Breast epithelium (tissue), 4 donors: ENCODE measurements around the gene PRKG1. TPM values are rescaled to one million over a fixed set of nuclear protein-coding genes. Genes with fewer than 3 reads are reported as not detected.

Source experiments
- DNase-seq, 2 donors: peaks; one replicate each; pipeline ENCODE4 v3.0.0-alpha.2; 2019; ENCODE audit warnings: low spot score in 2 of 2
- H3K27ac ChIP-seq, 2 donors: fragments of 200-600 bp; sonication (generic) in 1 of 2; one replicate each; pipeline ENCODE4 v1.5.1; 2016 to 2019; ENCODE audit warnings: mild to moderate bottlenecking in 1 of 2
- H3K27me3 ChIP-seq, 2 donors: fragments of 200-600 bp; sonication (generic) in 1 of 2; one replicate each; pipeline versions ENCODE4 v1.5.1 to v1.6.0; 2017 to 2019; ENCODE audit warnings: control low read depth in 1 of 2, mild to moderate bottlenecking in 1 of 2
- H3K36me3 ChIP-seq: fragments of 200-600 bp; one replicate; pipeline ENCODE4 v1.5.1; 2019
- H3K4me1 ChIP-seq, 2 donors: fragments of 200-600 bp; sonication (generic); one replicate each; pipeline ENCODE4 v1.5.1; 2016 to 2019; ENCODE audit warnings: control low read depth in 1 of 2
- H3K4me3 ChIP-seq, 3 donors: fragments of 200-600 bp; sonication (generic); 1 replicate in 2 of 3; 2 replicates in 1 of 3; pipeline ENCODE4 v1.5.1; 2016 to 2019; ENCODE audit warnings: mild to moderate bottlenecking in 3 of 3, moderate library complexity in 2 of 3
- H3K9me3 ChIP-seq, 2 donors: fragments of 200-600 bp; sonication (generic) in 1 of 2; one replicate each; pipeline ENCODE4 v1.5.1; 2016 to 2019; ENCODE audit warnings: control low read depth in 1 of 2
- POLR2A ChIP-seq: fragments of 450-650 bp; IDR thresholded peaks from one replicate; pipeline ENCODE4 v1.6.1; 2016; ENCODE audit warnings: antibody characterized with exemption, mild to moderate bottlenecking, moderate library complexity
- POLR2AphosphoS5 ChIP-seq, 3 donors: sonication (generic); formaldehyde crosslinking; IDR thresholded peaks; one replicate each; pipeline ENCODE4 v1.6.1; 2017; ENCODE audit warnings: antibody characterized with exemption in 3 of 3
- intact Hi-C: fragments of 100-400 bp; cut with DNase I; formaldehyde crosslinking; loops from one replicate; pipeline ENCODE4 v1.15.1; 2023; ENCODE audit warnings: low total_unique reads
- total RNA-seq, 3 donors: library from RNA; depleted of rRNA; stranded (reverse); fragments of >200 nt; gene quantifications; one replicate each; pipeline ENCODE4 v1.1.0, GENCODE V29; 2016
- TF ChIP-seq, protein P1 (sequence below), 3 donors: fragments of 450-650 bp; IDR thresholded peaks; one replicate each; pipeline ENCODE4 v1.5.1; 2016 to 2017; ENCODE audit warnings: antibody characterized with exemption in 3 of 3, mild to moderate bottlenecking in 3 of 3, moderate library complexity in 3 of 3

Gene PRKG1
- total RNA-seq, 3 donors from 2014 or later, result 10.9 to 36.9 (median 19.7) TPM

- Histone ChIP-seq H3K27ac (no peak overlapping the region), H3K4me1 (no peaks in the 10 kb centered on the region), H3K4me3 (no peak overlapping the region), H3K27me3 (no peaks in the 10 kb centered on the region), H3K36me3 (no peaks in the 10 kb centered on the region), H3K9me3 (no peaks in the 10 kb centered on the region)
- TF ChIP-seq POLR2A (no peak), POLR2AphosphoS5 (IDR thresholded peaks at IDR 0.05) (no peak)
- TF ChIP-seq, protein P1, sequence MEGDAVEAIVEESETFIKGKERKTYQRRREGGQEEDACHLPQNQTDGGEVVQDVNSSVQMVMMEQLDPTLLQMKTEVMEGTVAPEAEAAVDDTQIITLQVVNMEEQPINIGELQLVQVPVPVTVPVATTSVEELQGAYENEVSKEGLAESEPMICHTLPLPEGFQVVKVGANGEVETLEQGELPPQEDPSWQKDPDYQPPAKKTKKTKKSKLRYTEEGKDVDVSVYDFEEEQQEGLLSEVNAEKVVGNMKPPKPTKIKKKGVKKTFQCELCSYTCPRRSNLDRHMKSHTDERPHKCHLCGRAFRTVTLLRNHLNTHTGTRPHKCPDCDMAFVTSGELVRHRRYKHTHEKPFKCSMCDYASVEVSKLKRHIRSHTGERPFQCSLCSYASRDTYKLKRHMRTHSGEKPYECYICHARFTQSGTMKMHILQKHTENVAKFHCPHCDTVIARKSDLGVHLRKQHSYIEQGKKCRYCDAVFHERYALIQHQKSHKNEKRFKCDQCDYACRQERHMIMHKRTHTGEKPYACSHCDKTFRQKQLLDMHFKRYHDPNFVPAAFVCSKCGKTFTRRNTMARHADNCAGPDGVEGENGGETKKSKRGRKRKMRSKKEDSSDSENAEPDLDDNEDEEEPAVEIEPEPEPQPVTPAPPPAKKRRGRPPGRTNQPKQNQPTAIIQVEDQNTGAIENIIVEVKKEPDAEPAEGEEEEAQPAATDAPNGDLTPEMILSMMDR (IDR thresholded peaks at IDR 0.05), result no peak
- DNase-seq, result no peak
- intact Hi-C loops, result no loop called here
These were observed 634.3 kb downstream of the PRKG1 start for GRCh38 chr10:51708609-51709008.

GRCh38 chr10:51709324-51709972 is 635.2 kb downstream of the PRKG1 start:
- H3K4me3 ChIP-seq, result no peak overlapping the region
- no peaks in the 10 kb centered on the region for H3K36me3 ChIP-seq
- H3K27ac ChIP-seq, result no peak overlapping the region
- no peak for DNase-seq
- no peaks in the 10 kb centered on the region for H3K27me3 ChIP-seq
- TF ChIP-seq, protein P1 (IDR thresholded peaks at IDR 0.05), result no peak
- TF ChIP-seq POLR2A (no peak), POLR2AphosphoS5 (IDR thresholded peaks at IDR 0.05) (no peak)
- intact Hi-C loops, result no loop called here
- H3K9me3 ChIP-seq, result no peaks in the 10 kb centered on the region
- H3K4me1 ChIP-seq, result no peaks in the 10 kb centered on the region

DNA sequence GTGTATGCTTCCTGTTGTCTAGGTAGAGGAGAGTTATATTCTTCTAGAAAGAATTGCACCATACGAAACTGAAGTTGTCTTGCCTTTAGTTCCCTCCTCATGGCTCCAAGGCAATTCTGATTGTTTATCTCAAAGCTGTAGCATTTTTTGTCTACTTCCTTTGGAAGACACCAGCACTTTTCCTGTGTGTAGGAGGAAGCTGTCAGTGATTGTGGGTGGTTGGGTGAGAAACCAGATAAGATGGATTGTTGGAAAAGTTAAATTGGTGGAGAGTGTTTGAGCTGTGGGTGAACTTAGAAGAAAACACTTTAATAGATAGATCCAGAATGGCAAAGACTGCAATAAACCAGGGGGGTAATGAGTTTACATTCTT is 637.2 kb downstream of the PRKG1 start:
- Histone ChIP-seq H3K4me1 (no peaks in the 10 kb centered on the region), H3K4me3 (no peak overlapping the region), H3K9me3 (no peaks in the 10 kb centered on the region), H3K27me3 (no peaks in the 10 kb centered on the region), H3K36me3 (no peaks in the 10 kb centered on the region), H3K27ac (no peak overlapping the region)
- no peak for TF ChIP-seq POLR2AphosphoS5 (IDR thresholded peaks at IDR 0.05)
- no peak for TF ChIP-seq POLR2A
- TF ChIP-seq, protein P1 (IDR thresholded peaks at IDR 0.05), result no peak
- no peak for DNase-seq
- intact Hi-C loops, result no loop called here

GRCh38 chr10:51716981-51717380 is 642.7 kb downstream of the PRKG1 start:
- TF ChIP-seq POLR2A (no peak), POLR2AphosphoS5 (IDR thresholded peaks at IDR 0.05) (no peak)
- TF ChIP-seq, protein P1 (IDR thresholded peaks at IDR 0.05), result no peak
- no peaks in the 10 kb centered on the region for H3K27me3 ChIP-seq
- no peaks in the 10 kb centered on the region for H3K9me3 ChIP-seq
- no peak overlapping the region for H3K4me3 ChIP-seq
- H3K4me1 ChIP-seq, result no peaks in the 10 kb centered on the region
- DNase-seq, result no peak
- H3K27ac ChIP-seq, result no peak overlapping the region
- H3K36me3 ChIP-seq, result no peaks in the 10 kb centered on the region
- intact Hi-C loops, result loop anchor here (5.0 kb wide), 1 partner anchor 190 kb away; no protein-coding TSS in a partner anchor

DNA sequence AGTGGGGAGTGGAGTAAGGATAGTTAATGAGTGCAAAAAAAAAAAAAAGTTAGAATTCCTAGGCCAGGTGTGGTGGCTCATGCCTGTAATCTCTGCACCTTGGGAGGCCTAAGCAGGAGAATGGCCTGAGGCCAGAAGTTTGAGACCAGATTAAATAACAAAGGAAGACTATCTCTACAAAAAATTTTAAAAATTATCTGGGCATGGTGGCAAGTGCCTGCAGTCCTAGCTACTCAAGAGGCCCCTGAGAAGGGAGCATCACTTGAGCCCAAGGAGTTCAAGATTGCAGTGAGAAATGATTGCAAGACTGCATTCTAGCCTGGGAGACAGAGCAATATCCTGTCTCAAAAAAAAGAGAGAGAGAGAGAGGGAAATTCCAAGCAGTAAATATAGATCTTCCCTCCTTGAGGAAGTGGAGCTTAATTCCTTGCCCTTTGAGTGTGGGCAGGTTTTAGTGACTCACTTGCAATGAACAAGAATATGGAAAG is 644.6 kb downstream of the PRKG1 start:
- Histone ChIP-seq H3K27me3 (no peaks in the 10 kb centered on the region), H3K4me3 (no peak overlapping the region), H3K4me1 (no peaks in the 10 kb centered on the region), H3K36me3 (no peaks in the 10 kb centered on the region), H3K9me3 (no peaks in the 10 kb centered on the region), H3K27ac (no peak overlapping the region)
- no peak for DNase-seq
- intact Hi-C loops, result loop anchor here (5.0 kb wide), 1 partner anchor 192 kb away; no protein-coding TSS in a partner anchor
- TF ChIP-seq POLR2A, result no peak
- no peak for TF ChIP-seq POLR2AphosphoS5 (IDR thresholded peaks at IDR 0.05)
- TF ChIP-seq, protein P1 (IDR thresholded peaks at IDR 0.05), result no peak
